ENCODE data around the gene NOTCH1. TPM values are rescaled to one million over a fixed set of nuclear protein-coding genes. Genes with fewer than 3 reads are reported as not detected.

NOTCH1 gene
- total and polyA plus RNA-seq, 8 donors = 9.3 to 39.8 (median 22.5) TPM

GRCh38 chr9:136550439-136551289 lies 4.8 kb upstream of the NOTCH1 start:
- peak in 4 of 6 donors; percentile 50 to 94 (median 80) for DNase-seq
- TF ChIP-seq CTCF (IDR thresholded peaks at IDR 0.05) = no peak
- intact Hi-C loops (cut with DNase I) = no loop called here
- Histone ChIP-seq H3K36me3 (no peaks in the 10 kb centered on the region), H3K27ac (peak overlapping the region in 3 of 4 donors; percentile 12 to 49 (median 48)), H3K4me1 (peaks cover 29 to 43% (median 33%) of the 10 kb centered on the region in 3 donors), H3K4me3 (no peak overlapping the region), H3K27me3 (no peaks in the 10 kb centered on the region), H3K9me3 (no peaks in the 10 kb centered on the region)
- ATAC-seq = peak in 2 of 4 donors; percentile 25 to 52
- WGBS, 2 donors = 78 to 81% methylated on average over 13 of the region's 13 CpGs
- no peak for FAIRE-seq

GRCh38 chr9:136549010-136549980 lies 3.4 kb upstream of the NOTCH1 start:
- WGBS, 2 donors = 87 to 90% methylated on average over 29 of the region's 29 CpGs
- no peak for TF ChIP-seq CTCF (IDR thresholded peaks at IDR 0.05)
- H3K4me3 ChIP-seq = no peak overlapping the region
- no peak for ATAC-seq
- no peaks in the 10 kb centered on the region for H3K9me3 ChIP-seq
- H3K27ac ChIP-seq = peak overlapping the region in 1 of 4 donors; percentile 46
- H3K36me3 ChIP-seq = no peaks in the 10 kb centered on the region
- DNase-seq = no peak
- no peak for FAIRE-seq
- H3K27me3 ChIP-seq = no peaks in the 10 kb centered on the region
- peaks cover 29 to 43% (median 33%) of the 10 kb centered on the region in 3 donors for H3K4me1 ChIP-seq
- intact Hi-C loops (cut with DNase I) = no loop called here

- Histone ChIP-seq H3K27me3 (no peaks in the 10 kb centered on the region), H3K27ac (peak overlapping the region; percentile 85 to 97 (median 96)), H3K36me3 (no peaks in the 10 kb centered on the region), H3K4me1 (peaks cover 34 to 52% (median 38%) of the 10 kb centered on the region in 3 donors), H3K4me3 (no peak overlapping the region), H3K9me3 (no peaks in the 10 kb centered on the region)
- peak in 2 of 6 donors; percentile 48 to 75 for DNase-seq
- intact Hi-C loops (cut with DNase I) = no loop called here
- no peak for TF ChIP-seq CTCF (IDR thresholded peaks at IDR 0.05)
- ATAC-seq = no peak
- FAIRE-seq = no peak
- WGBS, 2 donors = 75 to 80% methylated on average over 25 of the region's 25 CpGs
Observed at GRCh38 chr9:136547508-136548215, 1.8 kb upstream of the NOTCH1 start.

GRCh38 chr9:136546697-136547501 lies 1.1 kb upstream of the NOTCH1 start:
- intact Hi-C loops (cut with DNase I) = no loop called here
- Histone ChIP-seq H3K4me1 (peaks cover 34 to 52% (median 38%) of the 10 kb centered on the region in 3 donors), H3K36me3 (no peaks in the 10 kb centered on the region), H3K9me3 (no peaks in the 10 kb centered on the region), H3K27ac (peak overlapping the region; percentile 85 to 97 (median 96)), H3K27me3 (no peaks in the 10 kb centered on the region), H3K4me3 (peak overlapping the region; percentile 26 to 90 (median 65))
- TF ChIP-seq CTCF (IDR thresholded peaks at IDR 0.05) = no peak
- ATAC-seq (peak; percentile 53 to 65 (median 64)), FAIRE-seq (no peak), DNase-seq (peak; percentile 77 to 94 (median 88))
- 7% methylated on average over 36 to 45 of the region's 45 CpGs for WGBS, 2 donors
